Left colon (tissue), 2 donors: ENCODE data around the gene MTG2. TPM values are rescaled to one million over a fixed set of nuclear protein-coding genes. Genes with fewer than 3 reads are reported as not detected.

Source experiments
- ATAC-seq: fragments of 200-7000 bp; cut with Tn5 transposase; one replicate; pipeline ENCODE4 v1.9.1; 2020; ENCODE audit warnings: mild to moderate bottlenecking, moderate library complexity
- DNase-seq, 2 donors: peaks; one replicate each; pipeline ENCODE4 v3.0.0-alpha.2; 2020
- intact Hi-C, 2 donors: fragments of 100-400 bp; cut with DNase I in 1 of 2; cut with micrococcal nuclease in 1 of 2; formaldehyde crosslinking; loops; one replicate each; pipeline versions ENCODE4 v1.11.2 to v1.14.0; 2022; cut with DNase I, micrococcal nuclease
- total RNA-seq, 2 donors: library from RNA; stranded (reverse); fragmentation: NEBNext Ultra II Directional; extraction: Animal tissue kit (Norgen Biotek cat#: 25700); gene quantifications; one replicate each; pipeline ENCODE4 v1.2.1, GENCODE V29; 2021
- donor health status: DM: no; HTN: no; CAD: no.
- donor health status: DM: yes; HTN: yes; CAD: no.

MTG2 gene
- total RNA-seq, 2 donors from 2014 or later = 26.3 to 34.3 TPM

DNA sequence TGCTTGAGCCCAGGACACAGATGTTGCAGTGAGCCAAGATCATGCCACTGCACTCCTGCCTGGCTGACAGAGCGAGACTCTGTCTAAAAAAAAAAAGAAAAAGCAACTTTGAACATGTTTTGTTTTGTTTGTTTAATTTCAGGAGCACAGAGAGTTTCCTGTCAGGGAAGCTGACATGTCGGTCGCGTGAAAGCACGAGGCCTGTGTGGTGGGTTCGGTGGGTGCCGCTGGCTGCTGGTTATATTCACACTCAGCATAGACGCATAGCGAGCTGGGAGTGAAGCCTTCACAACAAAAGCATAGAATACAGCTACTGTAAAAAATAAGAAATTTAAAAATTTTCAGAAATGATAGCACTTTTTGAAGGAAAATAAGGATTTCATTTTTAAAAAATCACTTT lies 14.5 kb downstream of the MTG2 start:
- ATAC-seq (no peak), DNase-seq (no peak)
- intact Hi-C loops = no loop called here

GRCh38 chr20:62197801-62198200 lies 15.0 kb downstream of the MTG2 start:
- intact Hi-C loops = no loop called here
- no peak for ATAC-seq
- DNase-seq = no peak

DNA sequence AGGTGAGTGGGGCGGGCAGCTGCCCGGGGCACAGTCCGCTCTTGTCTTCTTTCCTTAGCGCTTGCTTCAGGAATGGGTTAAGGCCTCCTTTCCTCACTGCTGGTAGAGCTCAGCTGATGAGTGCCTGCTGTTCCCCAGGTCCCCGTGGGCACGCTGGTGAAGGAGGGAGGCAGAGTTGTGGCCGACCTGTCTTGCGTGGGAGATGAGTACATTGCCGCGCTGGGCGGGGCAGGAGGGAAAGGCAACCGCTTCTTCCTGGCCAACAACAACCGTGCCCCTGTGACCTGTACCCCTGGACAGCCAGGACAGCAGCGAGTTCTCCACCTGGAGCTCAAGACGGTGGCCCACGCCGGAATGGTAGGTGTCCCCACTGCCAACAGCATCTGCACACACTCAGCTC lies 15.7 kb downstream of the MTG2 start:
- no peak for DNase-seq
- intact Hi-C loops = no loop called here
- no peak for ATAC-seq

GRCh38 chr20:62198931-62199330 lies 16.1 kb downstream of the MTG2 start:
- intact Hi-C loops = no loop called here
- DNase-seq (no peak), ATAC-seq (no peak)

DNA sequence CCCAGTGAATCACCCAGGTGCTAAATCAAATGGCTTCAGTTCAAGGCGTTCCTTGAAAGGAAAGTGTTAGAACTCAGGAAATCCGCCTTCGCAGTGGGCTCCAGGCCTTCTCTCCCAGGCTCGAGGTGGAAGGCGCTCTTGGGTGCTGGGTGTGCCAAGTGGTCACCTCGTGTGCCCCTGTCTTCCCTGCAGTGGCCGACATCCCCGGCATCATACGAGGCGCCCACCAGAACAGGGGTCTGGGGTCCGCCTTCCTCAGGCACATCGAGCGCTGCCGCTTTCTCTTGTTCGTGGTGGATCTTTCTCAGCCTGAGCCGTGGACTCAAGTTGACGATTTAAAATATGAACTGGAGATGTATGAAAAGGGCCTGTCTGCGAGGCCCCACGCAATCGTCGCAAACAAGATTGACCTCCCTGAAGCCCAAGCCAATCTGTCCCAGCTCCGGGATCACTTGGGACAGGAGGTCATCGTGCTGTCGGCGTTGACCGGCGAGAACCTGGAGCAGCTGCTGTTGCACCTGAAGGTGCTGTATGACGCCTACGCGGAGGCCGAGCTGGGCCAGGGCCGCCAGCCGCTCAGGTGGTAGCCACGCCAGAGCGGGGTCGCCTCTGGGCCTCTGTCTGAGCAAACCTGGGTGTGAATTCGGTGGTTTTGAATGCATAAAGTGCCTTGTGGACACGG lies 17.8 kb downstream of the MTG2 start:
- intact Hi-C loops = no loop called here
- ATAC-seq (no peak), DNase-seq (no peak)

DNA sequence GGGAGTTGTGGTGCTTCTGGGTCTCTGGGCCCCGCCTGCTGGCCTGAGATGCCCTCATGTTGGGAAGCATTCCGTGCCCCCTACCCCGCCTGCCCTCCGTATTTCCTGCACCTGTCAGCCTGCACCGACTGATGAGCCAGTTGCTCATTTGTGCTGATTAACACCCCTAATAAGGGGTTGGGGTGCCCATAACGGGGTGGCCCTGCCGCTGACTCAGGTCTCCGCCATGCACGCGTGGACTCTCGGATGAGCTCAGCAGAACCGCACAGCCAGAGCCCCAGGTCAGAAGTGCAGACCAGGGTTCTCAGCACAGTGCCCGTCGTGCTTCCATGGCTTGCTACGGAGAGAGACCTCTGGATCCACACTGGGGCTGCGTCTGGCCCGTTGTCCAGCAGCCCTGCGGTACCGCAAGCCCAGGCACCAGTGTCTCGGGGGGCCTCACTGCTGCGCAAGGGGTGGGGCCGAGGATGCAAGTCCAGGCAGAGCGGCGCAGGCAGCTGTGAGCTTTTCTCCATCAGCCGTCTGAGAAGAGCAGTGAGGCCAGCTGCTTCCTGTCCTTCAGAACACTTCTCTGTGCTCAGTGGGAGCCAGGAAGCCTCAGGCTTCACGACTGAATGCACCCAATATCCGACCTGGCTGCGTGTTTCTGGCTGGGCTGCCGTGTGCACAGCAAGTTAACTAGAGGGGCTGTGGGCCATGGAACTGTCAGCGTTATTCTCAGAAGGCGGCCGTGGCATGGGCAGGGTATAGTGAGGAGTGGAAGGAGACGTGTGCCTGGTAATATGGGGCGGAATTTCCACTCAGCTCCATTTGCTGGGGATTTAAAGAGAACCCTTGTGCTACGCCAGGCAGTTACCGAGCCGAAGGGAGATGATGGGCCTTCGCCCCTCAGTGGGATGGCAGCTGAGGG lies 18.6 kb downstream of the MTG2 start:
- DNase-seq = no peak
- no peak for ATAC-seq
- intact Hi-C loops = no loop called here

DNA sequence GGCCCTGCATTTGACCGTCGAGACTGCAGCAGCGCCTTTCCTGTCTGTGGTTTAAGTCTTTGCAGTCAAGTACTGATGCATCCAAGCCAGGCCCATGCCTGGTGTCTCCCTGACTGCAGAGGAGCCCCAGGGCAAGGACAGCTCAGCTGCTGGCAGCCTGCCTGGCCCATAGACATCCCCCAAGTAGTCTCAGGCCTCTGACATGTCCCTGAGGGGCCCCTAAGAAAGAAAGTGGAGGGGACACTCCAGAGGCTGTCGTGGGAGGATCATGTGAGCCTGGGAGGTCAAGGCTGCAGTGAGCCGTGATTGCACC lies 19.2 kb downstream of the MTG2 start:
- ATAC-seq (no peak), DNase-seq (no peak)
- intact Hi-C loops = no loop called here

DNA sequence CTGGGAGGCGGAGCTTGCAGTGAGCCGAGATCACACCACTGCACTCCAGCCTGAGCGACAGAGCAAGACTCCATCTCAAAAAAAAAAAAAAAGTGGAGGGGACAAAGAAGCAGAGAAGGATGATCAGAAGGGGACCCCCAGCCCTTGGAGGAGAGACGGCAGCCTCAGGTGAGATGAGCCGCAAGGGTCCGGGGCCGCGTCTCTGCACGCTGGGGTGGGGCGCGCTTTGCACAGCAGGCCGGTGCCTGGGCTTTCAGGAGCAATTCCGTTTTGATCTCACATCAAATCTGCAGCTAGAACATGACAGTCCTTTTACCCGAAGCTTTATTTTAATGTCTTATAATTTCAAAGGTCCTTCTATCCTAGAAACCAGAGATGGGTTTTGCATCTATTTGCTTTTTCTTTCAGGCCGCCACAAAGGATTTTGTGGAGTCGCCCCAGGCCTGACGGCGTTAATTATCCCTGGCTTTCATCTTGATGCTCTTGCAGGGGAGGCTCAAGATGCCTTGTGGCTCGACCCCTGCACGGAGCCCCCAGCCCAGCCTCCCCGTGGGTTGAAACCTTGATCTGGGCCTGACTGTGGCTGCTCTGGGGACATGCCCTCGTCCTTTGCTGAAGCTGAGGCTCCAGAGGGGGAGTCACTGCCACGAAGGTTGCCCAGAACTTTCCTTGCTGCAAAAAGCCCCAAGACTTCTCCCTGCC lies 20.0 kb downstream of the MTG2 start:
- ATAC-seq = no peak
- DNase-seq = no peak
- intact Hi-C loops = no loop called here

DNA sequence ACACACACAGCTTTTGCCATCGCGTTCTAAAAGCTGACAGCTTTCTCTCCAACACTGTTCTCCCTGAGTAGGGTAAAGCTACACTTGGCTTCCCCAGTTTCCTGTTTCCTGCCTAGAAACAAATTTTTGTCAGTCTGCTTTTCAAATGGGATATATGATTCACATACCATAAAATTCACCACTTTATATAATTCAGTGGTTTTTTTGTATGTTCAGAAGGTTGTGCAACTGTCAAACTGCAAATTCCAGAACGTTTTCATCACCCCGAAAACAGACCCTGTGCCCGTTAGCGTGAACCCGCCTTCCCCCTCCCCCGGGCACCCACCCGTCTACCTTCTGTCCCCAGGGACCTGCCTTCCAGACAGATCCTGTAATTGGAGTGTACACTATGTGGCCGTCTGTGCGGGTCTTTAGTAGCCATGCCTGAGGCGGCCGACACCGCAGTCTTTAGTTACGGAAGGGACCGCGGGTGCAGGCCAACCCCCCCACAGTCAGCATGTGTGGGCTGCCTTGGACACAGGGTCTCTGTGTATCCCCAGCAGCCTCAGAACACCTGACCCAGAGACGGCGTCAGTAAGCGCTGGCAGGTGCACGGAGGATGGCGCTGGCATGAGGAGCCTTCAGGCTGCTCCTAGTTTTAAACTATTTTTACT lies 20.7 kb downstream of the MTG2 start:
- no peak for DNase-seq
- intact Hi-C loops = no loop called here
- no peak for ATAC-seq

DNA sequence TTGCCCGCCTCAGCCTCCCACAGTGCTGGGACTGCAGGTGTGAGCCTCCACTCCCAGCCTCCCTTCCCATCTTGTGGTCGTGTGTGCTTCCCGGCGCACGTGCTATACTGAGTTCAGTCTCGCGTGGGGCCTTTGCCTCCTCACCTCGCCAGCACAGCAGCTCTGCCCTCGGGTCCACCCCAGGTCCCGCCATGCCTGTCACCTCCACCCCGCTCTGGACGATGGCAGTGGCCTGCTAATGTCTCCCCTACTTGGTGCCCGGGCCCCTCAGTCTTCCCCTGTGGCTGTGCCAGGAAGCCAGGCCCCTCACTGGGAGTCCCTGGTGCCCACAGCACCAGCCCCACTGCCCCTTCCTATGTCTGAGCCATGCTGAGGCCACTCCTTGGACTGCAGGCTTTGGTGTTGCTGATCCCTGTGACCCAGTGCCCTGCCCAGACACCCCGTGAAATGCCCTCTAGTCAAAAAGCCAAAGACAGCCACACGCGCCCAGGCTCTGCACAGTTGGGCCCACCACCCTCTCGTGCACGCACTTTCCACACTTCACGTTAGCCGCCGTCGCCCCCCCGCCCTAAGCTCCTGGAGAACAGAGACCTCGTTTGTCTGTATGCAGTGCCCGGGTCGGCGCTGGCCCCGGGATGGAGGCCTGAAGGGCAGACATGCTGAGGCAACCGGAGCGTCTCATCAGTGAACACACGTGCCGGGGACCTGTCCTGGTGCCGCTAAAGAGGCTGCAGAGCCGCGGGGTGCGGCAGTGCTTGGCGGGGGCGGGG lies 23.0 kb downstream of the MTG2 start:
- ATAC-seq = peak; percentile 16
- intact Hi-C loops = no loop called here
- no peak for DNase-seq

DNA sequence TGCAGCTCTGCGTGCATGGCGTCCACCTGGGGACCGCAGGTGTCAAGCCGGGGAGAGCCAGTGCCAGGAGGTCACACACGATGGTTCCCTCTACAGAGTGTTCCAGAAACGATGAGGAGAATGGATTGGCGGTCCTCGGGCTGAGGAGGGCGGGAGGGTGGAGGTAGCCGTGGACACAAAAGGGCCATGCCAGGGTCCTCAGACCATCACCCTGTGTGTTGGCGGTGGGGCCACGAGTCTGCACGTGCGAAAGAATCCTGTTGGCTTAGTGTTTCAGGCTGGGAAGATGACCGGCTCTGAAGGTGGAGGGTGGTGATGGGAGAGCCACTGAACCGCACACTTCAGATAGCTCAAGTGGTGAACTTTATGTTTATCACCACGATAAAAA lies 23.6 kb downstream of the MTG2 start:
- ATAC-seq = no peak
- intact Hi-C loops = no loop called here
- DNase-seq = no peak

DNA sequence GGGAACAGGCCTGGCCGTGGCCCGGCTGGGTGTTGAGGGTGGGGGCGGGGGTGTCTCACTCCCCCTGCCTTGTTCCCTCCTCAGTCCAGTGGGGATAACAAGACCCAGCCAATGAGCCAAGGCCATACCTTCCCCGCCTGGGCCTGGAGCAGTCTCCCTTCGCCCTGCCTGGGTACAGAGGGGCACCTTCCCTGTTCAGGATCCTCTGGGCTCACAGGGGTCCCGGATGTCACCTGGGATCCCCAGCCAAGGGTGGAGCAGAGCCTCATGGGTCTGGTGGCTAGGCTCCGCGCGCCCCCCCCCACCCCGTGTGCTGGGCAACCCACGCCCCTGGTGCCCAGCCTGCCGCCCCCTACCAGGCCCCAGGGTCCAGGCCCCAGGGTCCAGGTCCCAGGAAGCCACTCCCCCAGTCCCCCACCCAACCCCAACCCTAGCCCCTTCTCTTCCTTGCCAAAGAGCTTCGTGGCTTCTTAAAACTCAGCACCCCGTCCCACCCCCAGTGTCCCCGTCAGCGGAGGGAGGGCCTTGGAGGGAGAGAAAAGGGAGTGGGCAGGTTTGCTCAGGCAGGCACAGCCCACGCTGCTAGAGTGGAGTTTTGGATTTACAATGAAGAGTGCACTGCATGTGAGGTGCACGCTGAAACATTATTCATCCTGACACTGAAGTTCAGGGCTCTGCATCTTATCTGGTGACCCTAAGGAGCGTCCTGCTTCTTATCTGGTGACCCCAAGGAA lies 25.4 kb downstream of the MTG2 start:
- intact Hi-C loops = no loop called here
- no peak for ATAC-seq

DNA sequence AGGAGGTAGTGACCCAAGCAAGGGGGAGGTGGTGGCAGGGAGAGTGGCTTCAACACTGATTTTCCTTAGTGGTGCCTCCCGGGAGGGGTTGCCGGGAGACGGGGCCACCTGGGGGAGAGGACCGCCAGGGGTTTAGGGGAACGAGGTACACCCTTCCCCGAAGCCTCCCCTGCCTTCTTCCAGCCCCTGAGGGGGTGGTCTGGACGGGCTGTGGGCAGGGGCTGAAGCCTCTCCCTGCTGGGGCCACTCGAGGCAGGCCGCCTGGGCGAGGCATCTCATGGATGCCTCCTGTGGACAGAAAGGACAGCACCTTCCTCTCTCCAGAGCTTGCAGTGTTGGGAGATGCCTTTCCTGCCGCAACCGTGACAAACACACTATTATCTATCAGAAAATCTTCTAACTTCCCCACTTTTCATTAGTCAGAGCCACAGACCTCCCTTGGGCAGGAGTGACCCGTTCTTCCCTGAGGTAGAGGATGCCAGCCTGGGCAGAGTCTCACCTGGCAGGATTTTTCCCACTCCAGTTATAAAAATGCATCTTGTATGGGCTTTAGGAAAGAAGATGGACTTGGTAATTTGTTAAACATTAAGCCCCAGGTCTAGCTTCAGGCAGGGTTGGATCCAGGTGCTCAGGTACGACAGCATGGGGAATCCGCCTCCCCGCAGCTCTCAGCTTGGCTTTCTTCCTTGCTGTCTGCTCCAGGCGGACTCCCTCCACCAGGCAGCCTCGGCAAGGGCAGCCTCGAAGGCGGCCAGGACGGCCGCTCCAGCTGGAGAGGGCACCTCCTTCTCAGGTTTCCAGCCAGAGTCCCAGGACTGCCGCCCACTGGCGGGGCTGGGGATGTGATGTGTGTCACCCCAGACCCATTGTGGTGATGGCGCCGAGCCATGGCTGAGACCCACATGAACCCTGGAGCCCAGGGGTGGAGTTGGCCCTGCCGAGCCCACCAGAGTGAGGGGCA lies 26.2 kb downstream of the MTG2 start:
- intact Hi-C loops = no loop called here
- no peak for DNase-seq
- peak; percentile 35 for ATAC-seq

More for the DNA sequence above, 25.4 kb downstream of the MTG2 start:
- no peak for DNase-seq

GRCh38 chr20:62209850-62210495 lies 27.1 kb downstream of the MTG2 start:
- intact Hi-C loops = no loop called here
- ATAC-seq = no peak
- no peak for DNase-seq

GRCh38 chr20:62210496-62210855 lies 27.6 kb downstream of the MTG2 start:
- intact Hi-C loops = no loop called here
- DNase-seq (no peak), ATAC-seq (no peak)

DNA sequence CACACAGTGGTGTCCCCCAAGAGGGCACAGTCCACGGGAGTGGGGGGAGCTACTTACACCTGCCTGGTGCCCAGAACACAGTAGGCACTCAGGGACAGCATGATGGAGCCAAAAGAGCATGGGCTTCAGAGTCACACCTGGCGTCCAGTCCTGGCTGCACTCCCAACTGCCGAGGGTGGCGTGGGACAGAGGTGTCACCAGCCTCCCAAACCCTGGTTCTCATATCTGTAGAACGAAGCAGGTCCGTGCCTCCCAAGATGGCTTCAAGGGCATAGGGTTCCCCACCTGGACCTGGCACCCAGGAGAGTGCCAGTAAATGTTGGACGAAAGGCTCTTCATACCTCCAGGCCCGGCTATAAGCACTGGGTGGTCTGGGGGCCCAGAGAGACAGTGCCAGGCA lies 28.4 kb downstream of the MTG2 start:
- intact Hi-C loops = no loop called here
- no peak for ATAC-seq
- DNase-seq = no peak
